HepG2 (cell line): ENCODE data around the gene PEAK1.

Source experiments
- AHR ChIP-seq: IDR thresholded peaks from 2 replicates; pipeline ENCODE4 v1.6.1; 2018; ENCODE audit warnings: missing genetic modification reagents, missing compliant biosample characterization
- ESRRA ChIP-seq: sonication (generic); formaldehyde crosslinking; IDR thresholded peaks from 2 replicates; pipeline ENCODE4 v1.5.1; 2020; ENCODE audit warnings: mild to moderate bottlenecking, low read depth, missing genetic modification reagents
- POLR2A ChIP-seq, 2 experiments: IDR thresholded peaks; 2 replicates each; pipeline ENCODE4 v1.6.1; 2011; ENCODE audit warnings: low read depth in 2 of 2, low read length in 2 of 2, mild to moderate bottlenecking in 1 of 2, moderate library complexity in 1 of 2; ENCODE audit not compliant: insufficient read depth in 1 of 2
- ZNF292 ChIP-seq: sonication (generic); formaldehyde crosslinking; IDR thresholded peaks from 2 replicates; pipeline ENCODE4 v1.8.1; 2022; ENCODE audit warnings: mild to moderate bottlenecking, low read depth, missing genetic modification reagents, borderline replicate concordance

- TF ChIP-seq ESRRA (CRISPR knock-in tag) (no peak), POLR2A (IDR thresholded peaks at IDR 0.05; ENCODE audit: insufficient read depth in 1 of 2, low read depth in 2 of 2, low read length in 2 of 2) (no peak), AHR (no peak), ZNF292 (CRISPR knock-in tag) (no peak)
Observed at GRCh38 chr15:77074350-77074749, 345.6 kb downstream of the PEAK1 start.
